Neural cell (in vitro differentiated cells): ENCODE results near the gene RND3.

Experiments
- EZH2 ChIP-seq: fragments of 200-600, 300-800 bp; shearing (Covaris generic), sonication (generic); IDR thresholded peaks from 2 replicates; pipeline ENCODE4 v1.6.1; 2014; ENCODE audit warnings: antibody characterized with exemption, low read length, borderline replicate concordance, mild to moderate bottlenecking; ENCODE audit not compliant: insufficient read depth, poor library complexity, severe bottlenecking
- POLR2AphosphoS5 ChIP-seq: IDR thresholded peaks from 2 replicates; pipeline ENCODE4 v1.6.1; 2012
- RAD21 ChIP-seq: fragments of 450-650 bp; conservative IDR thresholded peaks from 2 replicates; pipeline ENCODE4 v1.6.1; 2014; ENCODE audit warnings: antibody characterized with exemption, mild to moderate bottlenecking, moderate library complexity
- TF ChIP-seq, protein P1 (sequence below): IDR thresholded peaks from 2 replicates; pipeline ENCODE4 v1.6.1; 2012; ENCODE audit warnings: borderline replicate concordance
- TF ChIP-seq, protein P2 (sequence below): fragments of 450-650 bp; IDR thresholded peaks from 2 replicates; pipeline ENCODE4 v1.5.1; 2014; ENCODE audit warnings: antibody characterized with exemption, mild to moderate bottlenecking, moderate library complexity; ENCODE audit not compliant: poor library complexity, severe bottlenecking

DNA sequence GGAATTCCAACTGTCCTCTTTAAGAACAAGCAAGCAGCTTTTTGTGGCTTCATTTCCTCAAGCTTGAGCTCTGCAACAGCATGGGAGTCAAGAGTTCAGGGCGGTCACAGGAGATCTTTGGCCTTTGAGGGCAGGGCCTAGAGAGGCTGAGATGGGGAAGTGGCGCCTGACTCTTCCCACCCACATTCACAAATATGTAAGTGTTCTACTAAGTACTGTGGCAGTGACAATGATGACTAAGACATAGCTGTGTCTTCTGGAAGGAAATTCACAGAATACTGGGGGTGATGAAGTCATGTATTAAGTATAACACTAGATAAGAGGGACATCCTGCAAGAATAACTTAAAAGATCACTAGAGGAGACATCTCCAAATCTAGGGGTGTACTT lies 15.0 kb downstream of the RND3 start:
- TF ChIP-seq RAD21, result no peak
- TF ChIP-seq, protein P1, sequence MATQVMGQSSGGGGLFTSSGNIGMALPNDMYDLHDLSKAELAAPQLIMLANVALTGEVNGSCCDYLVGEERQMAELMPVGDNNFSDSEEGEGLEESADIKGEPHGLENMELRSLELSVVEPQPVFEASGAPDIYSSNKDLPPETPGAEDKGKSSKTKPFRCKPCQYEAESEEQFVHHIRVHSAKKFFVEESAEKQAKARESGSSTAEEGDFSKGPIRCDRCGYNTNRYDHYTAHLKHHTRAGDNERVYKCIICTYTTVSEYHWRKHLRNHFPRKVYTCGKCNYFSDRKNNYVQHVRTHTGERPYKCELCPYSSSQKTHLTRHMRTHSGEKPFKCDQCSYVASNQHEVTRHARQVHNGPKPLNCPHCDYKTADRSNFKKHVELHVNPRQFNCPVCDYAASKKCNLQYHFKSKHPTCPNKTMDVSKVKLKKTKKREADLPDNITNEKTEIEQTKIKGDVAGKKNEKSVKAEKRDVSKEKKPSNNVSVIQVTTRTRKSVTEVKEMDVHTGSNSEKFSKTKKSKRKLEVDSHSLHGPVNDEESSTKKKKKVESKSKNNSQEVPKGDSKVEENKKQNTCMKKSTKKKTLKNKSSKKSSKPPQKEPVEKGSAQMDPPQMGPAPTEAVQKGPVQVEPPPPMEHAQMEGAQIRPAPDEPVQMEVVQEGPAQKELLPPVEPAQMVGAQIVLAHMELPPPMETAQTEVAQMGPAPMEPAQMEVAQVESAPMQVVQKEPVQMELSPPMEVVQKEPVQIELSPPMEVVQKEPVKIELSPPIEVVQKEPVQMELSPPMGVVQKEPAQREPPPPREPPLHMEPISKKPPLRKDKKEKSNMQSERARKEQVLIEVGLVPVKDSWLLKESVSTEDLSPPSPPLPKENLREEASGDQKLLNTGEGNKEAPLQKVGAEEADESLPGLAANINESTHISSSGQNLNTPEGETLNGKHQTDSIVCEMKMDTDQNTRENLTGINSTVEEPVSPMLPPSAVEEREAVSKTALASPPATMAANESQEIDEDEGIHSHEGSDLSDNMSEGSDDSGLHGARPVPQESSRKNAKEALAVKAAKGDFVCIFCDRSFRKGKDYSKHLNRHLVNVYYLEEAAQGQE, result no peak
- TF ChIP-seq, protein P2, sequence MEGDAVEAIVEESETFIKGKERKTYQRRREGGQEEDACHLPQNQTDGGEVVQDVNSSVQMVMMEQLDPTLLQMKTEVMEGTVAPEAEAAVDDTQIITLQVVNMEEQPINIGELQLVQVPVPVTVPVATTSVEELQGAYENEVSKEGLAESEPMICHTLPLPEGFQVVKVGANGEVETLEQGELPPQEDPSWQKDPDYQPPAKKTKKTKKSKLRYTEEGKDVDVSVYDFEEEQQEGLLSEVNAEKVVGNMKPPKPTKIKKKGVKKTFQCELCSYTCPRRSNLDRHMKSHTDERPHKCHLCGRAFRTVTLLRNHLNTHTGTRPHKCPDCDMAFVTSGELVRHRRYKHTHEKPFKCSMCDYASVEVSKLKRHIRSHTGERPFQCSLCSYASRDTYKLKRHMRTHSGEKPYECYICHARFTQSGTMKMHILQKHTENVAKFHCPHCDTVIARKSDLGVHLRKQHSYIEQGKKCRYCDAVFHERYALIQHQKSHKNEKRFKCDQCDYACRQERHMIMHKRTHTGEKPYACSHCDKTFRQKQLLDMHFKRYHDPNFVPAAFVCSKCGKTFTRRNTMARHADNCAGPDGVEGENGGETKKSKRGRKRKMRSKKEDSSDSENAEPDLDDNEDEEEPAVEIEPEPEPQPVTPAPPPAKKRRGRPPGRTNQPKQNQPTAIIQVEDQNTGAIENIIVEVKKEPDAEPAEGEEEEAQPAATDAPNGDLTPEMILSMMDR, result no peak
- TF ChIP-seq EZH2, result no peak
- TF ChIP-seq POLR2AphosphoS5, result no peak
